Measurements from ENCODE around the gene UGP2.

- TF ChIP-seq, protein P1, sequence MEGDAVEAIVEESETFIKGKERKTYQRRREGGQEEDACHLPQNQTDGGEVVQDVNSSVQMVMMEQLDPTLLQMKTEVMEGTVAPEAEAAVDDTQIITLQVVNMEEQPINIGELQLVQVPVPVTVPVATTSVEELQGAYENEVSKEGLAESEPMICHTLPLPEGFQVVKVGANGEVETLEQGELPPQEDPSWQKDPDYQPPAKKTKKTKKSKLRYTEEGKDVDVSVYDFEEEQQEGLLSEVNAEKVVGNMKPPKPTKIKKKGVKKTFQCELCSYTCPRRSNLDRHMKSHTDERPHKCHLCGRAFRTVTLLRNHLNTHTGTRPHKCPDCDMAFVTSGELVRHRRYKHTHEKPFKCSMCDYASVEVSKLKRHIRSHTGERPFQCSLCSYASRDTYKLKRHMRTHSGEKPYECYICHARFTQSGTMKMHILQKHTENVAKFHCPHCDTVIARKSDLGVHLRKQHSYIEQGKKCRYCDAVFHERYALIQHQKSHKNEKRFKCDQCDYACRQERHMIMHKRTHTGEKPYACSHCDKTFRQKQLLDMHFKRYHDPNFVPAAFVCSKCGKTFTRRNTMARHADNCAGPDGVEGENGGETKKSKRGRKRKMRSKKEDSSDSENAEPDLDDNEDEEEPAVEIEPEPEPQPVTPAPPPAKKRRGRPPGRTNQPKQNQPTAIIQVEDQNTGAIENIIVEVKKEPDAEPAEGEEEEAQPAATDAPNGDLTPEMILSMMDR (IDR thresholded peaks at IDR 0.05): no peak
- TF ChIP-seq POLR2A (IDR thresholded peaks at IDR 0.05): no peak
Observed at GRCh38 chr2:63827749-63828148, 13.9 kb upstream of the UGP2 start.

Measured in tibial nerve (tissue), 3 donors.